Activated naive CD8-positive, alpha-beta T cell treated with anti-CD3 and anti-CD28 coated beads, Interleukin-2, amount 10 ng/mL, durations not matched to agents 7 days and 5 days (primary cell): Measurements from ENCODE around the gene CEBPA. TPM values are rescaled to one million over a fixed set of nuclear protein-coding genes. Genes with fewer than 3 reads are reported as not detected.

Experiments
- ATAC-seq: fragments of 150-1000 bp; cut with Tn5 transposase; one replicate; pipeline ENCODE4 v1.10.0; 2021; ENCODE audit warnings: low read depth, moderate library complexity
- POLR2A ChIA-PET: fragments of 350-600 bp; sonication (Branson Sonifier 250); formaldehyde crosslinking; loops from one replicate; lab custom pipeline; 2021; ENCODE audit warnings: antibody characterized with exemption; lab: Charles Lee
- DNase-seq: peaks from one replicate; pipeline ENCODE4 v3.0.0; 2021
- H3K27ac Mint-ChIP-seq: one replicate; pipeline ENCODE4 v1.8.0; 2022; ENCODE audit warnings: mild to moderate bottlenecking, mixed read lengths
- H3K27me3 Mint-ChIP-seq: one replicate; pipeline ENCODE4 v1.8.0; 2022; ENCODE audit warnings: mild to moderate bottlenecking, moderate library complexity, mixed read lengths
- H3K36me3 Mint-ChIP-seq: one replicate; pipeline ENCODE4 v1.8.0; 2021; ENCODE audit warnings: mild to moderate bottlenecking, mixed read lengths
- H3K4me1 Mint-ChIP-seq: one replicate; pipeline ENCODE4 v1.8.0; 2021; ENCODE audit warnings: mixed read lengths
- H3K4me3 Mint-ChIP-seq: one replicate; pipeline ENCODE4 v1.8.0; 2022; ENCODE audit warnings: mild to moderate bottlenecking, moderate library complexity, mixed read lengths
- H3K9me3 Mint-ChIP-seq: one replicate; pipeline ENCODE4 v1.8.0; 2021; ENCODE audit warnings: mixed read lengths
- total RNA-seq, 2 experiments: library from RNA; stranded (reverse); gene quantifications; one replicate each; pipeline ENCODE4 v1.2.3, GENCODE V29; 2021

Gene CEBPA
- total RNA-seq, 2 experiments from 2014 or later: 1.6 to 1.9 TPM

- Mint-ChIP-seq H3K36me3 (no peaks in the 10 kb centered on the region), H3K4me3 (no peak overlapping the region), H3K27me3 (peaks cover 2% of the 10 kb centered on the region), H3K9me3 (no peaks in the 10 kb centered on the region), H3K4me1 (peaks cover 6% of the 10 kb centered on the region), H3K27ac (no peak overlapping the region)
- DNase-seq (no peak), ATAC-seq (no peak)
- POLR2A ChIA-PET: interaction anchor here (0.6 kb wide), 1 partner anchor 593 kb away, joined by 5 read pairs; no protein-coding TSS in a partner anchor
These were observed 27.4 kb downstream of the CEBPA start for GRCh38 chr19:33274663-33275558.

- H3K27me3 Mint-ChIP-seq: peaks cover 2% of the 10 kb centered on the region
- ATAC-seq: no peak
- no peak overlapping the region for H3K27ac Mint-ChIP-seq
- POLR2A ChIA-PET: no interaction called here
- no peak overlapping the region for H3K4me3 Mint-ChIP-seq
- no peaks in the 10 kb centered on the region for H3K36me3 Mint-ChIP-seq
- no peak for DNase-seq
- peaks cover 5% of the 10 kb centered on the region for H3K4me1 Mint-ChIP-seq
- no peaks in the 10 kb centered on the region for H3K9me3 Mint-ChIP-seq
These were observed 28.3 kb downstream of the CEBPA start for GRCh38 chr19:33273881-33274662.

- ATAC-seq (no peak), DNase-seq (no peak)
- Mint-ChIP-seq H3K27me3 (peaks cover 2% of the 10 kb centered on the region), H3K27ac (no peak overlapping the region), H3K9me3 (no peaks in the 10 kb centered on the region), H3K36me3 (no peaks in the 10 kb centered on the region), H3K4me3 (no peak overlapping the region), H3K4me1 (peaks cover 5% of the 10 kb centered on the region)
- POLR2A ChIA-PET: no interaction called here
These were observed 29.1 kb downstream of the CEBPA start for GRCh38 chr19:33273065-33273736.

- ATAC-seq: no peak
- Mint-ChIP-seq H3K36me3 (no peaks in the 10 kb centered on the region), H3K4me1 (peaks cover 5% of the 10 kb centered on the region), H3K9me3 (no peaks in the 10 kb centered on the region), H3K4me3 (no peak overlapping the region), H3K27ac (no peak overlapping the region), H3K27me3 (peaks cover 2% of the 10 kb centered on the region)
- POLR2A ChIA-PET: no interaction called here
- DNase-seq: no peak
These were observed 30.9 kb downstream of the CEBPA start for GRCh38 chr19:33271246-33272021.

DNA sequence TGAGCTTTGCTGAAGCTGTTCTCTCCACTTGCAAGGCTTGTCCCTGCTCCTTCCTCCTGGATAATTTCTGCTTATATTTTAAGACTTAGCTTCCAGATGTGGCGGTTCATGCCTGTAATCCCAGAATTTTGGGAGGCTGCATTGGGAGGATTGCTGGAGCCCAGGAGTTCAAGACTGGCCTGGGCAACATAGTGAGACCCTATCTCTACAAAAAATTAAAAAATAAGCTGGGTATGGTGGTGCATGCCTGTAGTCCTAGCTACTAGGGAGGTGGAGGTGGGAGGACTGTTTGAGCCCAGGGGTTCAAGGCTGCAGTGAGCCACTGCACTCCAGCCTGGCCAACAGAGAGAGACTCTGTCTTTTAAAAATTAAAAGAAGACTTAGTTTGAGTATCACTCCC lies 31.6 kb downstream of the CEBPA start:
- ATAC-seq (no peak), DNase-seq (no peak)
- no peaks in the 10 kb centered on the region for H3K9me3 Mint-ChIP-seq
- peaks cover 5% of the 10 kb centered on the region for H3K4me1 Mint-ChIP-seq
- no peak overlapping the region for H3K4me3 Mint-ChIP-seq
- peaks cover 2% of the 10 kb centered on the region for H3K27me3 Mint-ChIP-seq
- POLR2A ChIA-PET: no interaction called here
- H3K36me3 Mint-ChIP-seq: no peaks in the 10 kb centered on the region
- H3K27ac Mint-ChIP-seq: no peak overlapping the region

GRCh38 chr19:33269016-33269415 lies 33.3 kb downstream of the CEBPA start:
- Mint-ChIP-seq H3K27me3 (peaks cover 2% of the 10 kb centered on the region), H3K4me3 (no peak overlapping the region), H3K36me3 (no peaks in the 10 kb centered on the region), H3K9me3 (no peaks in the 10 kb centered on the region), H3K27ac (no peak overlapping the region), H3K4me1 (peaks cover 2% of the 10 kb centered on the region)
- DNase-seq: no peak
- POLR2A ChIA-PET: no interaction called here
- ATAC-seq: no peak

DNA sequence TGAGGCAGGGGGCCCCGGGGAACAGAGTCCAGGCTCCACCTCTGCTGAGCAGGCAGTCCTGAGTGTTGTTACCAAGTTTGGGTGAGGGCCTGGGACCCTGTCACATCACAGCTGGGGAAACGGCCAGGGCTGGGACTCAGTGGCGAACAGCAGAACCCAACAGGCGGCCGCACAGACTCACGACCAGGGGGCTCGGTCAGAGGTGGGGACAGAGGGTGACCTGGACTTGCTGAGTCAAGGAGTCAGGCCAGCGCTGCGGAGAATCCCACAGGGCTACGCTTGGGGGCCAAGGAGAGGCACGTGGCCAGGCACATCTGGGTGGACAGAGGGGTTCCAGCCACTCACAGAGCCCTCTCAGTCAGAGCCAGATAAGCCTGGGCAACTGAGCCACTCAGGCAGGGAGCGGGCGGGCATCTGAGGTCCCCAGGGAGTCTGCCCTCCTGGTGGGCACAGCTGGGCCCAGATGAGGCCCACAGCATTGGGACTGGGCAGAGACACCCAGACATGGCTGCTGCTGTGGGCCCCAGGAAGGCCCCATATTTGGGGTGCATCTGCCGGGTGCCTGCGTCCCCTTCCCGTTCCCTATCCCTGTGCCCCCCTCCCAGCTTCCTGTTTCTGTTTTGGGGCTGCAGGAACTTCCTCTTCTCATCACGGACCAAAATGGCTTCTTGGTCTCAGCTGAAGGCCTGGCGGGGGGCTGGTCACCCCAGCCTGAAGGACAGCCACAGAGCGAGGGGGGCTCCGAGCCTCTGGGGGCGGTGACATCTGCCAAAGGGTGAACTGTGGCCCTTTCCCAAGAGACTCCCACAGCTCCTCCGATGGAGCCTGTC lies 34.0 kb downstream of the CEBPA start:
- ATAC-seq (no peak), DNase-seq (no peak)
- Mint-ChIP-seq H3K36me3 (no peaks in the 10 kb centered on the region), H3K4me1 (no peaks in the 10 kb centered on the region), H3K9me3 (no peaks in the 10 kb centered on the region), H3K27ac (no peak overlapping the region), H3K27me3 (peaks cover 2% of the 10 kb centered on the region), H3K4me3 (no peak overlapping the region)
- POLR2A ChIA-PET: no interaction called here

GRCh38 chr19:33267706-33268105 lies 34.6 kb downstream of the CEBPA start:
- POLR2A ChIA-PET: no interaction called here
- DNase-seq (no peak), ATAC-seq (no peak)
- H3K27me3 Mint-ChIP-seq: peaks cover 4% of the 10 kb centered on the region
- H3K9me3 Mint-ChIP-seq: no peaks in the 10 kb centered on the region
- no peaks in the 10 kb centered on the region for H3K4me1 Mint-ChIP-seq
- H3K4me3 Mint-ChIP-seq: no peak overlapping the region
- H3K27ac Mint-ChIP-seq: no peak overlapping the region
- no peaks in the 10 kb centered on the region for H3K36me3 Mint-ChIP-seq

DNA sequence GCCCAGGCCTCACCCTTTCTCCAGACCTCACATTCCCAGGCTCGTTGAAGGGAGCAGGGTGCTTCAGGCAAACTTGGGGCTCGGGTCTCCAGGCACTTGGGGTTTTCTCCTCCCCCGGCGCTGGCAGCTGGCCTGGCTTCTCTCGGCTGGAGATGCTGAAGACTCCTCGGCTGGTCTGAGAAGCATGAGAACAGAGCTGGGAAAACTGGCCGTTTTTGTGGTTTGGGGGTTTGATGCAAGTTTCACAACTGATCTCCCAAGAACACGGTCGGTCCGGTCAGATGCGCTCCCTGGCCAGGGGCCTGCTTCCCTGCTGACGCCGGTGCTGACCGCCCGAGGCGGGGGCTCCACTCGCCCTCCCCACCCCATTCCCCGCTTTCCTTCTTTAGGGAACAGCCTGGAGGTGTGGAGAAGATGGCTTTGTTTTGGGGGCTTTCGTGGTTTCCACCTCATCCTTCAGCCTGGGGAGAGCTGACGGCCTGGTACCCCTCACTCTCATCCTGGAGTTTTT lies 35.3 kb downstream of the CEBPA start:
- Mint-ChIP-seq H3K36me3 (no peaks in the 10 kb centered on the region), H3K4me1 (no peaks in the 10 kb centered on the region), H3K27ac (no peak overlapping the region), H3K9me3 (no peaks in the 10 kb centered on the region), H3K27me3 (peaks cover 2% of the 10 kb centered on the region), H3K4me3 (no peak overlapping the region)
- DNase-seq: no peak
- POLR2A ChIA-PET: no interaction called here
- ATAC-seq: no peak

- Mint-ChIP-seq H3K9me3 (no peaks in the 10 kb centered on the region), H3K27ac (no peak overlapping the region), H3K36me3 (no peaks in the 10 kb centered on the region), H3K4me1 (peaks cover 11% of the 10 kb centered on the region), H3K27me3 (peaks cover 2% of the 10 kb centered on the region), H3K4me3 (no peak overlapping the region)
- no peak for ATAC-seq
- POLR2A ChIA-PET: no interaction called here
- no peak for DNase-seq
These were observed 37.4 kb downstream of the CEBPA start for GRCh38 chr19:33264881-33265445.

GRCh38 chr19:33263325-33264023 lies 38.9 kb downstream of the CEBPA start:
- peaks cover 11% of the 10 kb centered on the region for H3K4me1 Mint-ChIP-seq
- POLR2A ChIA-PET: no interaction called here
- peaks cover 9% of the 10 kb centered on the region for H3K27me3 Mint-ChIP-seq
- ATAC-seq (no peak), DNase-seq (no peak)
- H3K27ac Mint-ChIP-seq: peak overlapping the region; percentile 61
- H3K4me3 Mint-ChIP-seq: no peak overlapping the region
- H3K36me3 Mint-ChIP-seq: no peaks in the 10 kb centered on the region
- H3K9me3 Mint-ChIP-seq: no peaks in the 10 kb centered on the region
